DND-41 (cell line): ENCODE results near the gene TMEM74B.

Experiments used
- ATAC-seq: fragments of 200-7000 bp; cut with Tn5 transposase; 3 replicates; pipeline ENCODE4 v1.9.1; 2021; ENCODE audit warnings: low read depth; ENCODE audit not compliant: insufficient read depth
- DNase-seq: peaks from one replicate; pipeline ENCODE4 v3.0.0-alpha.2; 2020
- H2AFZ ChIP-seq: 2 replicates; pipeline ENCODE4 v1.6.0; 2012; ENCODE audit warnings: low read depth, low read length
- H3K27ac ChIP-seq: 2 replicates; pipeline ENCODE4 v1.5.1; 2012; ENCODE audit warnings: low read length, inconsistent platforms
- H3K27me3 ChIP-seq: fragments of 200-600 bp; sonication (generic); 2 replicates; pipeline ENCODE4 v1.6.0; 2012; ENCODE audit warnings: low read length, mild to moderate bottlenecking, inconsistent platforms; ENCODE audit not compliant: insufficient read depth, poor library complexity
- H3K36me3 ChIP-seq: 2 replicates; pipeline ENCODE4 v1.5.1; 2012; ENCODE audit warnings: low read length, inconsistent platforms; ENCODE audit not compliant: insufficient read depth
- H3K4me1 ChIP-seq: 2 replicates; pipeline ENCODE4 v1.5.1; 2012; ENCODE audit warnings: mild to moderate bottlenecking, low read length; ENCODE audit not compliant: insufficient read depth
- H3K4me2 ChIP-seq: 2 replicates; pipeline ENCODE4 v1.6.0; 2012; ENCODE audit warnings: mild to moderate bottlenecking, moderate library complexity, low read length, inconsistent platforms; ENCODE audit not compliant: insufficient read depth
- H3K4me3 ChIP-seq, 2 experiments: fragments of 200-600 bp in 1 of 2; shearing (Covaris generic) in 1 of 2; 2 replicates each; pipeline ENCODE4 v1.5.1; 2012 to 2016; ENCODE audit warnings: inconsistent platforms in 2 of 2, low read length in 2 of 2, mild to moderate bottlenecking in 2 of 2, low read depth in 1 of 2, moderate library complexity in 1 of 2
- H3K79me2 ChIP-seq: 2 replicates; pipeline ENCODE4 v1.6.0; 2012; ENCODE audit warnings: low read length, inconsistent platforms; ENCODE audit not compliant: insufficient read depth
- H3K9ac ChIP-seq: 2 replicates; pipeline ENCODE4 v1.6.0; 2012; ENCODE audit warnings: low read depth, mild to moderate bottlenecking, inconsistent platforms, low read length, moderate library complexity
- H3K9me3 ChIP-seq: 2 replicates; pipeline ENCODE4 v1.5.1; 2012; ENCODE audit warnings: low read length, moderate library complexity, mild to moderate bottlenecking, inconsistent platforms; ENCODE audit not compliant: insufficient read depth, severe bottlenecking
- H4K20me1 ChIP-seq: 2 replicates; pipeline ENCODE4 v1.6.0; 2012; ENCODE audit warnings: low read length; ENCODE audit not compliant: insufficient read depth
- CTCF ChIP-seq: IDR thresholded peaks from 2 replicates; pipeline ENCODE4 v1.5.1; 2012; ENCODE audit warnings: borderline replicate concordance, low read length, moderate library complexity, mild to moderate bottlenecking; ENCODE audit not compliant: poor library complexity, severe bottlenecking; ENCODE audit errors: extremely low read depth
- EZH2 ChIP-seq: IDR thresholded peaks from 3 replicates; pipeline ENCODE4 v1.6.1; 2012; ENCODE audit warnings: borderline replicate concordance, low read depth, mild to moderate bottlenecking, moderate library complexity, low read length, inconsistent platforms; ENCODE audit not compliant: severe bottlenecking

Gene TMEM74B

GRCh38 chr20:1155342-1155741 lies 29.4 kb downstream of the TMEM74B start:
- no peak overlapping the region for H3K9ac ChIP-seq
- no peak for ATAC-seq
- peaks cover 68% of the 10 kb centered on the region for H3K36me3 ChIP-seq
- no peaks in the 10 kb centered on the region for H3K4me1 ChIP-seq
- H4K20me1 ChIP-seq = 0 out of 2 replicates have a peak, but pooled peaks cover 6% of the 10 kb centered on the region
- TF ChIP-seq EZH2 = no peak
- TF ChIP-seq CTCF = no peak
- H3K27me3 ChIP-seq = no peaks in the 10 kb centered on the region
- H3K79me2 ChIP-seq = no peaks in the 10 kb centered on the region
- no peak overlapping the region for H2AFZ ChIP-seq
- no peak overlapping the region for H3K4me3 ChIP-seq
- no peak overlapping the region for H3K4me2 ChIP-seq
- no peaks in the 10 kb centered on the region for H3K9me3 ChIP-seq
- no peak for DNase-seq
- no peak overlapping the region for H3K27ac ChIP-seq

GRCh38 chr20:1154691-1155090 lies 30.1 kb downstream of the TMEM74B start:
- Histone ChIP-seq H3K27me3 (no peaks in the 10 kb centered on the region), H3K36me3 (peaks cover 68% of the 10 kb centered on the region), H3K4me3 (no peak overlapping the region), H3K9me3 (no peaks in the 10 kb centered on the region), H3K4me1 (no peaks in the 10 kb centered on the region), H2AFZ (no peak overlapping the region), H3K27ac (no peak overlapping the region), H3K4me2 (no peak overlapping the region), H3K79me2 (peaks cover under 1% of the 10 kb centered on the region; the same call in 1 of the 2 replicates), H3K9ac (no peak overlapping the region), H4K20me1 (peaks cover 9% of the 10 kb centered on the region; the same call in 1 of the 2 replicates)
- TF ChIP-seq EZH2 (no peak), CTCF (no peak)
- ATAC-seq (no peak), DNase-seq (no peak)

GRCh38 chr20:1154226-1154625 lies 30.6 kb downstream of the TMEM74B start:
- ATAC-seq (no peak), DNase-seq (no peak)
- Histone ChIP-seq H3K36me3 (peaks cover 67% of the 10 kb centered on the region), H3K4me1 (no peaks in the 10 kb centered on the region), H3K4me3 (no peak overlapping the region), H3K9ac (no peak overlapping the region), H3K27ac (no peak overlapping the region), H2AFZ (no peak overlapping the region), H4K20me1 (peaks cover 5% of the 10 kb centered on the region; the same call in 1 of the 2 replicates), H3K27me3 (no peaks in the 10 kb centered on the region), H3K9me3 (no peaks in the 10 kb centered on the region), H3K79me2 (peaks cover 5% of the 10 kb centered on the region; the same call in 1 of the 2 replicates), H3K4me2 (no peak overlapping the region)
- TF ChIP-seq EZH2 (no peak), CTCF (no peak)

GRCh38 chr20:1150968-1151367 lies 33.8 kb downstream of the TMEM74B start:
- no peak overlapping the region for H3K9ac ChIP-seq
- H3K4me1 ChIP-seq = no peaks in the 10 kb centered on the region
- H2AFZ ChIP-seq = no peak overlapping the region
- peaks cover 14% of the 10 kb centered on the region for H4K20me1 ChIP-seq
- ATAC-seq (no peak), DNase-seq (no peak)
- H3K4me2 ChIP-seq = no peak overlapping the region
- peaks cover 11% of the 10 kb centered on the region; the same call in 1 of the 2 replicates for H3K79me2 ChIP-seq
- no peak overlapping the region for H3K4me3 ChIP-seq
- no peaks in the 10 kb centered on the region for H3K27me3 ChIP-seq
- TF ChIP-seq CTCF (no peak), EZH2 (no peak)
- H3K9me3 ChIP-seq = no peaks in the 10 kb centered on the region
- H3K36me3 ChIP-seq = peaks cover 85% of the 10 kb centered on the region
- H3K27ac ChIP-seq = no peak overlapping the region
